H9 (cell line): ENCODE results near the gene FBLN7. TPM values are rescaled to one million over a fixed set of nuclear protein-coding genes. Genes with fewer than 3 reads are reported as not detected.

Source experiments
- DNase-seq: peaks from one replicate; pipeline ENCODE4 v3.0.0-alpha.2; 2017
- H2AFZ ChIP-seq: one replicate; pipeline ENCODE4 v1.6.1; 2013; ENCODE audit warnings: mild to moderate bottlenecking, low read length, control low read depth, moderate library complexity
- H2AK5ac ChIP-seq: 2 replicates; pipeline ENCODE4 v1.6.1; 2013; ENCODE audit warnings: low read length, control low read depth, mixed read lengths; ENCODE audit not compliant: insufficient read length
- H2BK120ac ChIP-seq: one replicate; pipeline ENCODE4 v1.6.1; 2013; ENCODE audit warnings: low read depth, mild to moderate bottlenecking, low read length, control low read depth, inconsistent platforms; ENCODE audit not compliant: poor library complexity, severe bottlenecking
- H2BK12ac ChIP-seq: 2 replicates; pipeline ENCODE4 v1.6.1; 2013; ENCODE audit warnings: low read length, control low read depth, mixed read lengths, low read depth; ENCODE audit not compliant: insufficient read length
- H2BK15ac ChIP-seq: 2 replicates; pipeline ENCODE4 v1.6.1; 2013; ENCODE audit warnings: low read depth, low read length, control low read depth
- H2BK20ac ChIP-seq: one replicate; pipeline ENCODE4 v1.6.1; 2013; ENCODE audit warnings: low read depth, mild to moderate bottlenecking, low read length, control low read depth, inconsistent platforms; ENCODE audit not compliant: poor library complexity, severe bottlenecking
- H2BK5ac ChIP-seq: 2 replicates; pipeline ENCODE4 v1.6.1; 2013; ENCODE audit warnings: low read length, control low read depth, mixed read lengths; ENCODE audit not compliant: insufficient read length
- H3K14ac ChIP-seq: 2 replicates; pipeline ENCODE4 v1.6.1; 2013; ENCODE audit warnings: low read length, control low read depth; ENCODE audit not compliant: insufficient read depth
- H3K18ac ChIP-seq: 2 replicates; pipeline ENCODE4 v1.6.1; 2013; ENCODE audit warnings: low read depth, mild to moderate bottlenecking, mixed read lengths, low read length, control low read depth; ENCODE audit not compliant: insufficient read length
- H3K23ac ChIP-seq: 2 replicates; pipeline ENCODE4 v1.6.1; 2013; ENCODE audit warnings: low read length, control low read depth, mixed read lengths, low read depth; ENCODE audit not compliant: insufficient read length
- H3K23me2 ChIP-seq: 2 replicates; pipeline ENCODE4 v1.6.1; 2013; ENCODE audit warnings: low read depth, mild to moderate bottlenecking, mixed read lengths, low read length, control low read depth; ENCODE audit not compliant: insufficient read length, poor library complexity, severe bottlenecking
- H3K27ac ChIP-seq: 2 replicates; pipeline ENCODE4 v1.5.1; 2013; ENCODE audit warnings: low read length, control low read depth, mixed read lengths, low read depth; ENCODE audit not compliant: insufficient read length
- H3K27me3 ChIP-seq: 2 replicates; pipeline ENCODE4 v1.6.1; 2013; ENCODE audit warnings: low read length, control low read depth, inconsistent platforms; ENCODE audit not compliant: insufficient read depth
- H3K4ac ChIP-seq: 2 replicates; pipeline ENCODE4 v1.6.1; 2013; ENCODE audit warnings: low read depth, mild to moderate bottlenecking, control low read depth, inconsistent platforms, low read length, moderate library complexity
- H3K4me1 ChIP-seq: 2 replicates; pipeline ENCODE4 v1.6.1; 2013; ENCODE audit warnings: low read length, control low read depth, inconsistent platforms; ENCODE audit not compliant: insufficient read depth
- H3K4me2 ChIP-seq: 2 replicates; pipeline ENCODE4 v1.6.1; 2013; ENCODE audit warnings: low read length, control low read depth, mixed read lengths; ENCODE audit not compliant: insufficient read length, insufficient read depth
- H3K56ac ChIP-seq: 2 replicates; pipeline ENCODE4 v1.6.1; 2013; ENCODE audit warnings: low read depth, mild to moderate bottlenecking, mixed read lengths, low read length, control low read depth; ENCODE audit not compliant: insufficient read length
- H3K79me1 ChIP-seq: 2 replicates; pipeline ENCODE4 v1.6.1; 2013; ENCODE audit warnings: low read depth, mild to moderate bottlenecking, moderate library complexity, low read length, control low read depth, inconsistent platforms; ENCODE audit not compliant: insufficient read depth, poor library complexity, severe bottlenecking
- H3K79me2 ChIP-seq: 2 replicates; pipeline ENCODE4 v1.6.1; 2013; ENCODE audit warnings: low read length, control low read depth, inconsistent platforms; ENCODE audit not compliant: insufficient read depth
- H3K9ac ChIP-seq: 2 replicates; pipeline ENCODE4 v1.6.1; 2013; ENCODE audit warnings: low read length, control low read depth, mixed read lengths; ENCODE audit not compliant: insufficient read length; ENCODE audit errors: extremely low read depth
- H3K9me3 ChIP-seq: one replicate; pipeline ENCODE4 v1.6.1; 2013; ENCODE audit warnings: low read depth, low read length, inconsistent platforms; ENCODE audit not compliant: control insufficient read depth
- H3T11ph ChIP-seq: one replicate; pipeline ENCODE4 v1.6.1; 2013; ENCODE audit warnings: mild to moderate bottlenecking, low read length, control low read depth, inconsistent platforms
- H4K20me1 ChIP-seq: one replicate; pipeline ENCODE4 v1.6.1; 2013; ENCODE audit not compliant: control insufficient read depth, insufficient read length, insufficient read depth
- H4K5ac ChIP-seq: 2 replicates; pipeline ENCODE4 v1.6.1; 2013; ENCODE audit warnings: low read depth, mild to moderate bottlenecking, mixed read lengths, low read length, control low read depth; ENCODE audit not compliant: insufficient read length
- H4K8ac ChIP-seq: replicated peaks from 2 replicates; pipeline ENCODE4 v1.6.1; 2013; ENCODE audit warnings: low read length, control low read depth, mixed read lengths, low read depth; ENCODE audit not compliant: insufficient read length
- H4K91ac ChIP-seq: 2 replicates; pipeline ENCODE4 v1.6.1; 2013; ENCODE audit warnings: low read depth, mild to moderate bottlenecking, moderate library complexity, mixed read lengths, low read length, control low read depth; ENCODE audit not compliant: insufficient read length
- H3K27ac Mint-ChIP-seq, 3 experiments: 2 replicates in 2 of 3; 3 replicates in 1 of 3; pipeline ENCODE4 v1.8.0; 2020 to 2021; ENCODE audit warnings: mixed read lengths in 3 of 3, mild to moderate bottlenecking in 1 of 3, moderate library complexity in 1 of 3
- H3K27me3 Mint-ChIP-seq: 2 replicates; pipeline ENCODE4 v1.8.0; 2021; ENCODE audit warnings: low read depth, mild to moderate bottlenecking, moderate library complexity, mixed read lengths
- H3K36me3 Mint-ChIP-seq, 3 experiments: 2 replicates in 2 of 3; 3 replicates in 1 of 3; pipeline ENCODE4 v1.8.0; 2020 to 2021; ENCODE audit warnings: low read depth in 3 of 3, mixed read lengths in 3 of 3; ENCODE audit not compliant: insufficient read depth in 1 of 3
- H3K4me1 Mint-ChIP-seq, 2 experiments: 2 replicates each; pipeline ENCODE4 v1.8.0; 2020; ENCODE audit warnings: mixed read lengths in 2 of 2
- H3K4me3 Mint-ChIP-seq, 2 experiments: 2 replicates in 1 of 2; 3 replicates in 1 of 2; pipeline ENCODE4 v1.8.0; 2020 to 2021; ENCODE audit warnings: mild to moderate bottlenecking in 2 of 2, mixed read lengths in 2 of 2, moderate library complexity in 1 of 2
- H3K9me3 Mint-ChIP-seq, 2 experiments: 2 replicates in 1 of 2; 3 replicates in 1 of 2; pipeline ENCODE4 v1.8.0; 2020; ENCODE audit warnings: mild to moderate bottlenecking in 2 of 2, mixed read lengths in 2 of 2, moderate library complexity in 1 of 2
- WGBS: extraction: QIAGEN DNeasy Blood & Tissue Kit; methylation state at CpG from one replicate; pipeline ENCODE4 v1.1.7; 2013; ENCODE audit warnings: missing lambda C conversion rate, low lambda C conversion rate, mixed read lengths; ENCODE audit not compliant: insufficient read length; ENCODE audit errors: extremely low coverage; 5-methylcytosine and 5-hydroxymethylcytosine counted together
- total RNA-seq: library from RNA; stranded (reverse); gene quantifications from 2 replicates; pipeline ENCODE4 v1.2.1, GENCODE V29; 2021
- TF ChIP-seq, protein P1 (sequence below): fragments of 200-600 bp; sonication (generic); conservative IDR thresholded peaks from 3 replicates; pipeline ENCODE4 v1.8.0; 2021; ENCODE audit warnings: antibody characterized with exemption, mild to moderate bottlenecking

Gene FBLN7
- total RNA-seq, 1 experiment from 2014 or later: 1.3 TPM

DNA sequence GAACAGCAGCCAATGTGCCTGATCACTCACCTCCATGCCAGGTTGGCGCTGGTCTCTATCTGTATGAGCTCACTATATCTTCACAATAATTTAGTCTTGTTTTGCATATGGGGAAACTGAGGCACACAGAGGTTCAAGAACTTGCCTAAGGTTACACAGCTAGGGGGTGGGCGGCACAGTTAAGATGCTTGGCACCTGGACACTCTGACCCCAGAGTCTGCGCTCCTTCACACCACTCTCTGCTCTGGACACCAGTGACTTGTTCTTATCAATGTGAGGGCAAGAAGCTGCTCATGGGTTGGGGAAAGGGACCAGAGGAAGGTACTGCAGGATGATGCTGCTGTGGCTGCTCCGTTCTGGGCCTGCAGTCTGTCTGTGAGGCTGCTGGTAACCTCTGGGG lies 27.1 kb downstream of the FBLN7 start:
- H3K9ac ChIP-seq: no peak overlapping the region
- TF ChIP-seq, protein P1, sequence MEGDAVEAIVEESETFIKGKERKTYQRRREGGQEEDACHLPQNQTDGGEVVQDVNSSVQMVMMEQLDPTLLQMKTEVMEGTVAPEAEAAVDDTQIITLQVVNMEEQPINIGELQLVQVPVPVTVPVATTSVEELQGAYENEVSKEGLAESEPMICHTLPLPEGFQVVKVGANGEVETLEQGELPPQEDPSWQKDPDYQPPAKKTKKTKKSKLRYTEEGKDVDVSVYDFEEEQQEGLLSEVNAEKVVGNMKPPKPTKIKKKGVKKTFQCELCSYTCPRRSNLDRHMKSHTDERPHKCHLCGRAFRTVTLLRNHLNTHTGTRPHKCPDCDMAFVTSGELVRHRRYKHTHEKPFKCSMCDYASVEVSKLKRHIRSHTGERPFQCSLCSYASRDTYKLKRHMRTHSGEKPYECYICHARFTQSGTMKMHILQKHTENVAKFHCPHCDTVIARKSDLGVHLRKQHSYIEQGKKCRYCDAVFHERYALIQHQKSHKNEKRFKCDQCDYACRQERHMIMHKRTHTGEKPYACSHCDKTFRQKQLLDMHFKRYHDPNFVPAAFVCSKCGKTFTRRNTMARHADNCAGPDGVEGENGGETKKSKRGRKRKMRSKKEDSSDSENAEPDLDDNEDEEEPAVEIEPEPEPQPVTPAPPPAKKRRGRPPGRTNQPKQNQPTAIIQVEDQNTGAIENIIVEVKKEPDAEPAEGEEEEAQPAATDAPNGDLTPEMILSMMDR: no peak
- no peak overlapping the region for H2BK120ac ChIP-seq
- peaks cover 5% of the 10 kb centered on the region for H4K20me1 ChIP-seq
- no peak overlapping the region for H2BK20ac ChIP-seq
- no peak overlapping the region for H4K8ac ChIP-seq
- H3K4me2 ChIP-seq: no peak overlapping the region
- H3K27me3 ChIP-seq: no peaks in the 10 kb centered on the region
- no peak overlapping the region for H2BK15ac ChIP-seq
- no peak overlapping the region for H3K14ac ChIP-seq
- H3K9me3 ChIP-seq: no peaks in the 10 kb centered on the region
- H3K23me2 ChIP-seq: no peaks in the 10 kb centered on the region
- H3K79me1 ChIP-seq: no peaks in the 10 kb centered on the region
- Mint-ChIP-seq H3K4me1 (peaks cover 4 to 11% of the 10 kb centered on the region in 2 experiments; a peak in 3 of 4 replicates), H3K9me3 (no peaks in the 10 kb centered on the region), H3K36me3 (no peaks in the 10 kb centered on the region), H3K4me3 (no peak overlapping the region), H3K27ac (no peak overlapping the region), H3K27me3 (peaks cover 1% of the 10 kb centered on the region)
- H3K4ac ChIP-seq: no peak overlapping the region
- H2BK12ac ChIP-seq: no peak overlapping the region
- H3K4me1 ChIP-seq: no peaks in the 10 kb centered on the region
- H4K91ac ChIP-seq: no peak overlapping the region
- peak; percentile 18 for DNase-seq
- H3K18ac ChIP-seq: no peak overlapping the region
- no peaks in the 10 kb centered on the region for H3K79me2 ChIP-seq
- H2AK5ac ChIP-seq: no peak overlapping the region
- H4K5ac ChIP-seq: no peak overlapping the region
- no peak overlapping the region for H3K23ac ChIP-seq
- H2AFZ ChIP-seq: no peak overlapping the region
- H3K56ac ChIP-seq: no peak overlapping the region
- no peak overlapping the region for H2BK5ac ChIP-seq
- no peak overlapping the region for H3T11ph ChIP-seq
- H3K27ac ChIP-seq: no peak overlapping the region
- WGBS: no CpG with 5 or more reads among the region's 4 CpGs
